Endodermal cell (in vitro differentiated cells): ENCODE data around the gene HLA-B. TPM values are rescaled to one million over a fixed set of nuclear protein-coding genes. Genes with fewer than 3 reads are reported as not detected.

Source experiments
- DNase-seq: peaks from one replicate; pipeline ENCODE4 v3.0.0-alpha.2; 2017
- H3K27ac ChIP-seq: 2 replicates; pipeline ENCODE4 v1.5.1; 2013; ENCODE audit warnings: mild to moderate bottlenecking, low read depth, low read length, moderate library complexity
- H3K27me3 ChIP-seq: 2 replicates; pipeline ENCODE4 v1.6.1; 2013; ENCODE audit warnings: mild to moderate bottlenecking, low read length, moderate library complexity; ENCODE audit not compliant: insufficient read depth, control insufficient read depth, poor library complexity, severe bottlenecking
- H3K36me3 ChIP-seq: 2 replicates; pipeline ENCODE4 v1.7.0; 2013; ENCODE audit warnings: mild to moderate bottlenecking, low read length, moderate library complexity; ENCODE audit not compliant: control insufficient read depth, insufficient read depth
- H3K4me1 ChIP-seq: one replicate; pipeline ENCODE4 v1.7.0; 2013; ENCODE audit warnings: low read length; ENCODE audit not compliant: control insufficient read depth, insufficient read depth
- H3K4me3 ChIP-seq: 2 replicates; pipeline ENCODE4 v1.5.1; 2013; ENCODE audit warnings: mild to moderate bottlenecking, low read length, moderate library complexity
- H3K9ac ChIP-seq: 2 replicates; pipeline ENCODE4 v1.6.1; 2013; ENCODE audit warnings: mild to moderate bottlenecking, low read length, moderate library complexity; ENCODE audit not compliant: poor library complexity, severe bottlenecking; ENCODE audit errors: extremely low read depth
- H3K9me3 ChIP-seq: 2 replicates; pipeline ENCODE4 v1.6.1; 2013; ENCODE audit warnings: mild to moderate bottlenecking, low read length, moderate library complexity; ENCODE audit not compliant: control insufficient read depth
- H3K27ac Mint-ChIP-seq: 2 replicates; pipeline ENCODE4 v1.8.0; 2020; ENCODE audit warnings: mixed read lengths
- H3K27me3 Mint-ChIP-seq: 2 replicates; pipeline ENCODE4 v1.8.0; 2021; ENCODE audit warnings: mild to moderate bottlenecking, mixed read lengths; ENCODE audit not compliant: insufficient read depth
- H3K36me3 Mint-ChIP-seq: 2 replicates; pipeline ENCODE4 v1.8.0; 2020; ENCODE audit warnings: low read depth, mixed read lengths
- H3K4me1 Mint-ChIP-seq: 2 replicates; pipeline ENCODE4 v1.8.0; 2020; ENCODE audit warnings: mixed read lengths
- H3K4me3 Mint-ChIP-seq: 2 replicates; pipeline ENCODE4 v1.8.0; 2020; ENCODE audit warnings: mild to moderate bottlenecking, moderate library complexity, mixed read lengths
- H3K9me3 Mint-ChIP-seq: 2 replicates; pipeline ENCODE4 v1.8.0; 2020; ENCODE audit warnings: mild to moderate bottlenecking, mixed read lengths
- CTCF ChIP-seq: fragments of 200-600 bp; sonication (generic); conservative IDR thresholded peaks from 2 replicates; pipeline ENCODE4 v1.5.0; 2021; ENCODE audit warnings: antibody characterized with exemption, mild to moderate bottlenecking
- WGBS, 2 experiments: methylation state at CpG; one replicate each; pipeline versions ENCODE4 v1.1.5 to v1.1.7; 2013; ENCODE audit warnings: missing lambda C conversion rate in 2 of 2, mixed read lengths in 1 of 2; ENCODE audit not compliant: insufficient coverage in 1 of 2, insufficient read length in 1 of 2; 5-methylcytosine and 5-hydroxymethylcytosine counted together
- total RNA-seq, 2 donors: library from RNA; stranded (reverse); fragmentation: NEBNext Ultra II Directional in 1 of 2; extraction: Animal tissue kit (Norgen Biotek cat#: 25700) in 1 of 2; gene quantifications; 2 replicates in 1 of 2; 3 replicates in 1 of 2; pipeline ENCODE4 v1.2.1, GENCODE V29; 2021

The HLA-B gene
- total RNA-seq, 2 donors from 2014 or later = 194 to 1,067 TPM

- Mint-ChIP-seq H3K27me3 (peaks cover 30% of the 10 kb centered on the region), H3K9me3 (no peaks in the 10 kb centered on the region), H3K4me3 (no peak overlapping the region), H3K27ac (no peak overlapping the region), H3K36me3 (no peaks in the 10 kb centered on the region), H3K4me1 (no peaks in the 10 kb centered on the region)
- Histone ChIP-seq H3K9me3 (no peaks in the 10 kb centered on the region), H3K27me3 (peaks cover 5% of the 10 kb centered on the region), H3K4me1 (no peaks in the 10 kb centered on the region), H3K36me3 (no peaks in the 10 kb centered on the region), H3K27ac (no peak overlapping the region), H3K9ac (no peak overlapping the region), H3K4me3 (no peak overlapping the region)
- 86 to 88% methylated on average over 6 of the region's 6 CpGs for WGBS, 2 experiments
- no peak for DNase-seq
- no peak for TF ChIP-seq CTCF
Measured at GRCh38 chr6:31378721-31379103, 21.7 kb upstream of the HLA-B start.

DNA sequence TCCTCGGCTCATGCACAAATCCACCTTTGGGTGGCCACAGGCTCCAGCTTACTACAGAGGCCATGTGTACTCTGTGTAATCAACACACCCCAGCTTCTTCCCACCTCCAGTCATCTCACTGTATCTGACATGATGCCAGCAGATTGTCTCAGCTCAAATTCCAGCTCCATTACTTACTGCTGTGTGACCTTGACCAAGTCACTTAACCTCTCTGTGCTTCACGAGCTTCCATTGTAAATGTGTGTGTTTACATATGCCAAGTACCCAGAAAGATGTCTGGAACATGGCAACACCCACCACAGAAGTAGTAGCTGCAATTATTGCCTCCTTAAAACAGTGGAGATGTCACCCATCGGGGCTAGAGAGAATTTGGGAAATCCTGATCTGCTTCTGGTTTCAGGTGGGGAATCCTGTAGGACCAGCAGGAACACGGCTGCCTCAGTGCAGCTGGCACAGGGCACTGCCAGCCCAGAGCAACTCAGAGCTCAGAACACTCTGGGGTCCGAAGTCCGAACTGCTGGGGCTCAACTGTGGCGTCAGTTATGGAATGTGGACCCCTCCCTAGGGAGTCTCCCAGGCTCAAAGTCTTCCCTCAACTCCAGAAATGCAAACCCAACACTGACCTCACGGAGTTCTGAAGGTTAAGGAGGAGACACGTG, 21.2 kb upstream of the HLA-B start:
- no peak overlapping the region for H3K4me3 Mint-ChIP-seq
- H3K27me3 Mint-ChIP-seq = peaks cover 30% of the 10 kb centered on the region
- Histone ChIP-seq H3K4me3 (no peak overlapping the region), H3K27ac (no peak overlapping the region), H3K9me3 (peaks cover 5% of the 10 kb centered on the region), H3K4me1 (no peaks in the 10 kb centered on the region), H3K9ac (no peak overlapping the region), H3K27me3 (peaks cover 5% of the 10 kb centered on the region), H3K36me3 (no peaks in the 10 kb centered on the region)
- DNase-seq = no peak
- 90 to 93% methylated on average over 7 to 9 of the region's 9 CpGs for WGBS, 2 experiments
- H3K9me3 Mint-ChIP-seq = peaks cover 1% of the 10 kb centered on the region
- H3K27ac Mint-ChIP-seq = no peak overlapping the region
- no peaks in the 10 kb centered on the region for H3K36me3 Mint-ChIP-seq
- H3K4me1 Mint-ChIP-seq = no peaks in the 10 kb centered on the region
- no peak for TF ChIP-seq CTCF

DNA sequence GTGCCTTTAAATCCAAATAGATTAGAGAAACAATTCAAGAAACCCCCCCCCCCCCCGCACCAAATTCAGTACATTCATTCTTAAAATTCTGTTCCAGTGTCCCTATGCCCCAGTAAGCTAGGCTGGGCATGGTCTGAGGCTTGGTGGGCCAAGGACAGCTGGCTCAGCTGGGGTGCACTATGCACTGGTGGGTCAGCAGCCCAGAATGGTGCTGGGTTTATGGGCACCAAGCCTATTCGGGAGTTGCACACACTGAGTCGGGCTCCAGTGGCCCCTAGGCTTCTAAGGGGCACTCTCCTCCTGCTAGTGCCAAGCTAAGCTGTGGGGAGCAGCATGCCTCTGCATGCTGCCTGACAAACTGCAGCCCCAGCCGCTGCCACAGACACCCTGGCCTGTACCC, 20.1 kb upstream of the HLA-B start:
- Mint-ChIP-seq H3K27me3 (peaks cover 35% of the 10 kb centered on the region), H3K27ac (no peak overlapping the region), H3K4me3 (no peak overlapping the region), H3K36me3 (no peaks in the 10 kb centered on the region), H3K4me1 (no peaks in the 10 kb centered on the region), H3K9me3 (peaks cover 6% of the 10 kb centered on the region)
- Histone ChIP-seq H3K4me3 (no peak overlapping the region), H3K9ac (no peak overlapping the region), H3K36me3 (no peaks in the 10 kb centered on the region), H3K27me3 (peaks cover 5% of the 10 kb centered on the region), H3K9me3 (peaks cover 10% of the 10 kb centered on the region), H3K27ac (no peak overlapping the region), H3K4me1 (no peaks in the 10 kb centered on the region)
- WGBS, 2 experiments = 87 to 100% methylated on average over 3 of the region's 4 CpGs
- TF ChIP-seq CTCF = no peak
- DNase-seq = no peak
